HG03521 (cell line): ENCODE data around the gene KLK12.

Source experiments
- ATAC-seq: cut with Tn5 transposase; IDR thresholded peaks from one replicate; pipeline ENCODE4 v1.9.1; 2021; ENCODE audit warnings: mild to moderate bottlenecking, moderate library complexity; ENCODE audit not compliant: unreplicated experiment

Gene KLK12

DNA sequence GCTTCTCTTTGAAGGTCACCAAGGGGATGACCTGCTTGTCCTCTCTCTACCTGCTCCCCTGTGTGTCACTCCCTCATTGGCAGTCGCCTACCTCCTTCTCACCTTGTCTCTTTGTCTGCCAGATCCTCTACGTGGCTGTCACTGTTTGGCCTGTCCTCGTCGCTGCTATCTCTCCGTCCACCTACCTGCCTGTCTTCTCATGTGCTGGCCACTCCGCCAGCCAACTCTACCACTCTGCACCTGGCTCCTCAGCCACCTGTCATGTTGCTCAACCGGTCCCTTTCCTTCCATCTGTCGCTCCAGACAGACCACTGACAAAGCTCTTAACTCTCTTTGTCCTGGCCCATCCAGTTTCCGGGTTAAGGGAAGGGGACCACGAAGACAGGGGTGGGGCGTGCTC is at the start of gene KLK12:
Gene KLK12, minus strand, starts transcription at position 299 of the 400 bp plus-strand sequence. CDS start 381 bp downstream, outside the sequence.
- no peak for ATAC-seq

GRCh38 chr19:51084505-51084904 is 49.7 kb upstream of the KLK12 start:
- no peak for ATAC-seq

- ATAC-seq: no peak
Measured at GRCh38 chr19:51083783-51084182, 49.0 kb upstream of the KLK12 start.

DNA sequence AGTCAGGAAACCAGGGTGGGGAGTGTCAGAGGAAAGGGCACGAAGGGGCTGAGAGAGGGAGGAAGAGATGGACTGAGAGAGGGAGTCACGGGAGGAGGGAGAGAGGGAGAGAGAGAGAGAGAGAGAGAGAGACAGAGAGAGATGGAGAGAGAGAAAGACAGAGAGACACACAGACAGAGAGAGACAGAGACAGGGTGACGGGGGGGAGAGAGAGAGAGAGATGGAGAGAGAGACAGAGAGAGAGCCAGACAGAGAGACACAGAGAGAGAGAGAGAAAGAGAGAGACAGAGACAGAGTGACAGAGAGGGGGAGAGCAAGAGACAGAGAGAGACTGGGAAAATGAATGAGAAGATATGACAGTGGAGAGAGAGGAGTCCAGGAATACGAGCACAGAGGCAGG is 48.4 kb upstream of the KLK12 start:
- ATAC-seq: no peak

DNA sequence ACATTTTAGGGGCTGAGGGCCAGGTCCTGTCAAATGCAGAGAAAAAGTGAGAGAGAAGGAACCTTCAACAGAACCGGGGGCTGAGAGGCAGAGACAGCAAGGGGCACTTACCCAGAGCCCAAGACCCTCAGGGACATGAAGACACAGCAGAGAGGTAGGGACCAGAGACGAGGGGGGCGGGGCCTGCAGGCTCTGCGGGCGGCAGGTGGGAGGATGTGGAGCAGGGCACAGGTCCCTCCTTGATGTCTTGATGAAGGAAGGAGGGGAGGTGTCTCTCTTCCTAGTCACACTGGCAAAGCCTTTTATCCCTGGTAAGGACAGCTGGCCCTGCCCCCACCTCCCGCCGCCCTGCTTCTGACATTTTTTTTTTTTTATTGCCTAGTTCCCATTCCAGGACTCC is 47.8 kb upstream of the KLK12 start, which contains the start of gene KLK14:
Gene KLK14, minus strand, starts transcription at position 277 of the 400 bp plus-strand sequence. Its CDS starts 273 bp downstream, at position 4.
- no peak for ATAC-seq

DNA sequence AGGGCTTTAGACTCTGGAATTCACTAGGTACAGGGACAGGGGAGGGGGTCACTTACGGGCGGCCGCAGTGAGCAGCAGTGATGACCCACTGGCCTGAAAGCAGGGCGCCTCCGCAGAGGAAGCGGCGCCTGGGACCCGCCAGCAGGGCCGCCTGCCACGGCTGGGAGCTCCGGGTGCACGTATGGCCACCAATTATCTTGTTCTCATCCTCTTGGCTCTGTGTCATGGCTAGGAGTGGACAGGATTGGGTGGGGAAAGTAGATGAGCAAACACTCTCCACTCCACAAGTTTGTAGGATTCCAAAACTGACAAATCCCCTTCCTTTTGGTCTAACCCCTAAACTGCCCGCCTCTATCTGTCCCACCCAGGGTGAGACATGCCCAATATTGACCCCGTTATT is 46.7 kb upstream of the KLK12 start:
- no peak for ATAC-seq

- ATAC-seq: no peak
Measured at GRCh38 chr19:51079481-51080110, 44.8 kb upstream of the KLK12 start.

GRCh38 chr19:51078731-51079130 is 43.9 kb upstream of the KLK12 start:
- no peak for ATAC-seq

DNA sequence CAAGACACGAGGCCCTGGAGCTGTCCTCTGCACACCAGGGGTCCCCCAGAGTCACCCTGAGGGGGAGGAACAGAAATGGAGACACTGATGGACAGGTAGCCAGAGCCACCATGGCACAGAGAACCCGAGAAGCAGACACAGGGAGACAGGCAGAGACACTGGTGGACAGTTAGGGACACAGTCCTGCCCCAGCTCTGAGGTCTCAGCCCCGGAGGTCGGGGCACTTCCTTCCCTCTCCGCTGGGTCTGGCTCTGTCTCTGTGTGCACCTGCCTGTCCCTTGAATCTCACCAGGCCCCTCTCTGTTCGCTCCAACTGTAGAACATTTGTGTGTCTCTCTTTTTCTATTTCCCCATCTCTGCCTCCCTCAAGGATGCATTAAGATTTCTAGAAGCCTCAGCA is 43.3 kb upstream of the KLK12 start:
- ATAC-seq: no peak

DNA sequence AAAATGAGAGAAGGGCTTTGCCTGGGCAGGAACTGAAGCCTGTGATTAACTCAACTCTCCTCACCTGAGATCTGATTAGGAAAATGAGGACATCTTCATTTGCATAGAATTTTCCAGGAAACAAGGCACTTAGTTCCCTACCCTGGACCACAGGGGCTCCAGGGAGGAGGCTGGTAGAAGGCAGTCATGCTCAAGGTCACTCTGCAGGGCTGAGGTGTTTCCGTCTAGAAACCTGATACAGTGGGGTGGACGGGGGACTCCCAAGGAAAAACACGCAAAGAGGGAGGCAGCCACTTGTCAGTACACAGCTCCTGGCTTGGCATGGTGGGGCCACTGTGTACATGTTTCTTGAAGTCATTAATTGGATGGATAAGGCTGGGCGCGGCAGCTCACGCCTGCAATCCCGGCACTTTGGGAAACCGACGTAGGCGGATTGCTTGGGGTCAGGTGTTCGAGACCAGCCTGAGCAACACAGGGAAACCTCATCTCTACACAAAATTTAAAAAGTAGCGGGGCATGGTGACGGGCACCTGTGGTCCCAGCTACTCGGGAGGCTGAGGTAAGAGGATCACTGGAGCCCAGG is 41.9 kb upstream of the KLK12 start:
- ATAC-seq: no peak

DNA sequence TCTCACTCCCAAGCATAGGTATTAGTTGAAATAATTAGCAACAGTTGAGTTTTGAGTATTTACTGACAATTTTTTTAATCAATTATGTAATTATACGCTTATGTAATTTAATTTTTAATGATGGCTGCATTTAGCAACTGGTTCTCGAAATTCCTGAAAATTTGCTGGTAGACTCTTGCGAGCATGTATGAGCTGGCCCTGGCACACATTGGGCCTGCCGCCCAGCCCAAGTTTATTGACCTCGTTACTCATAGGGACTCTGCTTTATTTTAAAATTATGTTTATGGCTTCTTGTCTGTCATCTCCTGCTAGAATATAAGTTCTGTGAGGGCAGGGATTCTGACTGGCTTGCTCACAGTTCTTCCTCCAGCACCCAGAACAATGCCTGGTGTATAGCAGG is 41.2 kb upstream of the KLK12 start:
- no peak for ATAC-seq

- ATAC-seq: no peak
Measured at GRCh38 chr19:51071095-51071405, 36.2 kb upstream of the KLK12 start.

GRCh38 chr19:51070334-51071094 is 35.7 kb upstream of the KLK12 start:
- no peak for ATAC-seq

GRCh38 chr19:51066393-51067186 is 31.8 kb upstream of the KLK12 start:
- no peak for ATAC-seq

DNA sequence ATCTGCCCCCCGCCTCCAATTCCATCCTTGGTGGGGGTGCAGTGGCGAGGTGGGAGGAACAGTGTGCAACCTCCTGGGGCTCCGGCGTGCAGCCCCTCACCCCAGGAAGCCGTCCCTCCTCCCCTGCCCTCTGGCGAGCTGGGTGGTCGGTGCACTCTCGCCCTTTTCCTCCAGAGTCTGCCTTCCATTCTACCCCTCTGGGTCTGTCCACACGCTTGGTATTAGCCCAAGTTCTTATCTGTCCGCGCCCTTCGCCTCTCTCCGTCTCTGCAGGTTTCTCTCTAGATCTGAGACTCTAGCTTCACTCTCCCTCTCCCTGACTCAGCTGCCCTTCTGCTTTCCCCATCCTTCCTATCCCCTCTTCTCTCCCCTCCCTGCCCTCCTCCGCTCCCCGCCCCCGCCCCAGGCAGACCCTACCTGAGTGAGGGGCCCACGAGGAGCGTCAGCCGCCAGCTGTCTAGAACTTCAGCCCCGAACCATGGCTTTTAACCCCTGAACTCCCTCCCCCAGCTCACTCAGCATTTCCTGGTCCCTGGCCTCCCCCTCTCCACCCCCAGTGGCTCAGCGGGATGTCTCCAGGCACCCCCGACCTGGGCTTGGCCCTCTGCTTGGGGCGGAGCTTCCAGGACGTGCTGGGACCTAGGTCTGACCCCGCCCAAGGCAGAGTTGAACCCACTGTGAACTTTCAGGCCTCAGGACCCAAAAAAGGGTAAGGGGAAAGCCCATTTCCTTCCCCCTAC is 30.6 kb upstream of the KLK12 start:
- ATAC-seq: no peak

- ATAC-seq: no peak
Measured at GRCh38 chr19:51064534-51065220, 29.9 kb upstream of the KLK12 start, which contains the start of gene KLK13. Gene KLK13, minus strand, starts transcription at chr19:51065092. Its CDS starts 25 bp downstream, at chr19:51065067.

- no peak for ATAC-seq
Measured at GRCh38 chr19:51063664-51064063, 28.9 kb upstream of the KLK12 start.

DNA sequence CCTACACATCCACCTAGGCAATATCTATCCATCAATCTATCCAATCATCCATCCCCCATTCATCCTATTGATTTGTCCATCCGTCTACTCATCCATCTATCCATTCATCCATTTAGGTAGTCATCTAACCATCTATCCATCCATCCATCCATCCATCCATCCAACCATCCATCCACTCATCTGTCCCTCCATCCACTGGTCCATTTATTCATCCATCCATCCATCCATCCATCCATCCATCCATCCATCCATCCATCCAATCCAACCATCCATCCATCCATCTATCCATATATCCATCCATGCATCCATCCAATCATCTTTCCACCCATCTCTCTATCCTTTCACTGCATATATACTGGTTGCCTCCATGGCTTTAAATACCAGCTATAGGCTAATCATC is 26.2 kb upstream of the KLK12 start:
- ATAC-seq: no peak

GRCh38 chr19:51060336-51060735 is 25.5 kb upstream of the KLK12 start:
- ATAC-seq: no peak

- ATAC-seq: no peak
Measured at GRCh38 chr19:51059715-51060114, 24.9 kb upstream of the KLK12 start.
